HEK293 (cell line): ENCODE measurements around the gene ARL8A.

ENCODE experiments used
- CTCF ChIA-PET: fragments of 350-600 bp; formaldehyde crosslinking; extraction: SDS; loops from one replicate; lab custom pipeline; 2021; ENCODE audit warnings: antibody characterized with exemption; lab: Yijun Ruan, JAX
- POLR2A ChIA-PET: fragments of 300-600 bp; formaldehyde crosslinking; extraction: SDS; loops from one replicate; lab custom pipeline; 2020; ENCODE audit warnings: antibody characterized with exemption, inconsistent platforms; lab: Yijun Ruan, JAX
- H3K27ac ChIP-seq: fragments of 200-500 bp; sonication (Bioruptor generic); 2 replicates; pipeline ENCODE4 v1.5.1; 2014; ENCODE audit warnings: low read depth, low read length, control low read depth, inconsistent platforms; ENCODE audit errors: extremely low read depth
- H3K36me3 ChIP-seq, 2 experiments: fragments of 200-500 bp in 1 of 2; sonication (Bioruptor generic) in 1 of 2; 1 replicate in 1 of 2; 2 replicates in 1 of 2; pipeline ENCODE4 v1.5.1; 2014 to 2017; ENCODE audit warnings: inconsistent platforms in 2 of 2, low read length in 2 of 2; ENCODE audit not compliant: control insufficient read depth in 2 of 2, insufficient read depth in 1 of 2
- H3K4me1 ChIP-seq: fragments of 200-500 bp; sonication (Bioruptor generic); 2 replicates; pipeline ENCODE4 v1.5.1; 2014; ENCODE audit warnings: mild to moderate bottlenecking, low read length, inconsistent platforms; ENCODE audit not compliant: control insufficient read depth, insufficient read depth
- H3K4me3 ChIP-seq: 2 replicates; pipeline ENCODE4 v1.5.1; 2011; ENCODE audit warnings: low read depth, mild to moderate bottlenecking, control low read depth, low read length, moderate library complexity
- H3K9me3 ChIP-seq: fragments of 200-500 bp; sonication (Bioruptor generic); 2 replicates; pipeline ENCODE4 v1.5.1; 2014; ENCODE audit warnings: low read depth, low read length, inconsistent platforms; ENCODE audit not compliant: control insufficient read depth, insufficient read depth
- BCL11A ChIP-seq: fragments of 450-650 bp; formaldehyde crosslinking; IDR thresholded peaks from 2 replicates; pipeline ENCODE4 v1.5.1; 2016; ENCODE audit warnings: low read depth, missing biosample characterization, missing genetic modification characterization
- BCL11B ChIP-seq: fragments of 450-650 bp; formaldehyde crosslinking; IDR thresholded peaks from 2 replicates; pipeline ENCODE4 v1.5.1; 2016; ENCODE audit warnings: low read depth, missing biosample characterization, missing genetic modification characterization
- MEIS1 ChIP-seq: sonication (generic); formaldehyde crosslinking; IDR thresholded peaks from 2 replicates; pipeline ENCODE4 v1.8.1; 2022; ENCODE audit warnings: missing genetic modification reagents, mild to moderate bottlenecking, borderline replicate concordance
- MZF1 ChIP-seq: fragments of 450-650 bp; formaldehyde crosslinking; IDR thresholded peaks from 2 replicates; pipeline ENCODE4 v1.5.1; 2017; ENCODE audit warnings: missing biosample characterization, missing genetic modification characterization, borderline replicate concordance
- WT1 ChIP-seq: fragments of 450-650 bp; formaldehyde crosslinking; IDR thresholded peaks from 2 replicates; pipeline ENCODE4 v1.5.1; 2016; ENCODE audit warnings: missing biosample characterization, missing genetic modification characterization
- YY1 ChIP-seq: fragments of 450-650 bp; formaldehyde crosslinking; IDR thresholded peaks from 2 replicates; pipeline ENCODE4 v1.5.1; 2018; ENCODE audit warnings: missing biosample characterization, missing genetic modification characterization
- ZBTB20 ChIP-seq: fragments of 450-650 bp; formaldehyde crosslinking; IDR thresholded peaks from 2 replicates; pipeline ENCODE4 v1.5.1; 2016; ENCODE audit warnings: missing biosample characterization, missing genetic modification characterization
- ZBTB21 ChIP-seq: fragments of 450-650 bp; formaldehyde crosslinking; IDR thresholded peaks from 2 replicates; pipeline ENCODE4 v1.5.1; 2017; ENCODE audit warnings: missing biosample characterization, missing genetic modification characterization
- ZFHX2 ChIP-seq: fragments of 450-650 bp; formaldehyde crosslinking; conservative IDR thresholded peaks from 2 replicates; pipeline ENCODE4 v1.5.1; 2016; ENCODE audit warnings: missing biosample characterization, missing genetic modification characterization
- ZIC2 ChIP-seq: fragments of 450-650 bp; formaldehyde crosslinking; IDR thresholded peaks from 2 replicates; pipeline ENCODE4 v1.5.1; 2016; ENCODE audit warnings: missing biosample characterization, missing genetic modification characterization
- ZNF239 ChIP-seq: fragments of 450-650 bp; formaldehyde crosslinking; IDR thresholded peaks from 2 replicates; pipeline ENCODE4 v1.5.1; 2016; ENCODE audit warnings: missing biosample characterization, missing genetic modification characterization
- ZNF335 ChIP-seq: fragments of 450-650 bp; formaldehyde crosslinking; conservative IDR thresholded peaks from 2 replicates; pipeline ENCODE4 v1.5.1; 2016; ENCODE audit warnings: missing biosample characterization, missing genetic modification characterization
- ZNF48 ChIP-seq: fragments of 450-650 bp; formaldehyde crosslinking; IDR thresholded peaks from 2 replicates; pipeline ENCODE4 v1.5.1; 2016; ENCODE audit warnings: missing biosample characterization, missing genetic modification characterization
- ZNF521 ChIP-seq: fragments of 450-650 bp; formaldehyde crosslinking; IDR thresholded peaks from 2 replicates; pipeline ENCODE4 v1.5.1; 2017; ENCODE audit warnings: missing biosample characterization, mild to moderate bottlenecking, missing genetic modification characterization
- ZNF560 ChIP-seq: fragments of 450-650 bp; formaldehyde crosslinking; IDR thresholded peaks from 2 replicates; pipeline ENCODE4 v1.5.1; 2017; ENCODE audit warnings: missing biosample characterization, missing genetic modification characterization, borderline replicate concordance
- ZNF621 ChIP-seq: fragments of 450-650 bp; formaldehyde crosslinking; IDR thresholded peaks from 2 replicates; pipeline ENCODE4 v1.5.1; 2017; ENCODE audit warnings: missing biosample characterization, missing genetic modification characterization
- ZNF639 ChIP-seq: fragments of 450-650 bp; formaldehyde crosslinking; IDR thresholded peaks from 2 replicates; pipeline ENCODE4 v1.5.1; 2016; ENCODE audit warnings: missing biosample characterization, missing genetic modification characterization
- TF ChIP-seq, protein P1 (sequence below): fragments of 450-650 bp; formaldehyde crosslinking; IDR thresholded peaks from 2 replicates; pipeline ENCODE4 v1.5.1; 2016; ENCODE audit warnings: missing biosample characterization, missing genetic modification characterization, borderline replicate concordance
- TF ChIP-seq, protein P2 (sequence below): fragments of 450-650 bp; formaldehyde crosslinking; IDR thresholded peaks from 2 replicates; pipeline ENCODE4 v1.5.1; 2016; ENCODE audit warnings: missing biosample characterization, missing genetic modification characterization
- TF ChIP-seq, protein P3 (sequence below): fragments of 450-650 bp; formaldehyde crosslinking; IDR thresholded peaks from 2 replicates; pipeline ENCODE4 v1.5.1; 2016; ENCODE audit warnings: missing biosample characterization, missing genetic modification characterization
- TF ChIP-seq, protein P4 (sequence below): fragments of 450-650 bp; formaldehyde crosslinking; IDR thresholded peaks from 2 replicates; pipeline ENCODE4 v1.5.1; 2017; ENCODE audit warnings: missing biosample characterization, missing genetic modification characterization

Gene ARL8A

GRCh38 chr1:202156590-202156989, 12.1 kb upstream of the ARL8A start:
- no peaks in the 10 kb centered on the region for H3K9me3 ChIP-seq
- CTCF ChIA-PET = interaction anchor here (0.7 to 3.8 kb wide), 4 partner anchors 21 to 194 kb away, joined by 3 to 20 read pairs (median 4); no protein-coding TSS in a partner anchor
- no peak overlapping the region for H3K27ac ChIP-seq
- no peaks in the 10 kb centered on the region for H3K36me3 ChIP-seq
- H3K4me3 ChIP-seq = no peak overlapping the region
- POLR2A ChIA-PET = no interaction called here
- TF ChIP-seq ZNF560 (tag by site-specific recombination) (no peak), ZFHX2 (tag by site-specific recombination) (no peak), ZIC2 (tag by site-specific recombination) (peak; percentile 67)
- no peaks in the 10 kb centered on the region; the same call in 1 of the 2 replicates for H3K4me1 ChIP-seq

DNA sequence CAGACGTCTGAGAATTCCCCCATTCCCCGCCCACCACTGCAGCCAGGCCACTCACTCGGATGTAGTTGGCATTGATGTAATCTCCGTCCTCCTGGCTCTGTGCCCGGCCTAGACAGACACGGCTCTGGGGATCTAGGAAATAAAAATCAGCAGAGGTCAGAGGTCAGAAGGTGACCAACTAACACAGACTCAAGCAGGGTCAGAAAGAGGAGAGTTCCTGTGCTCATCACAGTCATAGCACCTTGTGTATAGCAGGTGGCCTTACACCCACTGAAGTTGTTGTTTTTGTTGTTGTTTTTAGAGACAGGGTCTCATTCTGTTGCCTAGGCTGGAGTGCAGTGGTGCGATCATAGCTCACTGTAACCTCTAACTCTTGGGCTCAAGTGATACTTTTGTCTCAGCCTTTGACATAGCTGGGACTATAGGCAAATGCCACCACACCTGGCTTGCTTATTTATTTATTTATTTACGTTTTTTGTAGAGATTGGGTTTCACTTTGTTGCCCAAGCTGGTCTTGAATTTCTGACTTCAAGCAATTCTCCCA, 11.0 kb upstream of the ARL8A start:
- Histone ChIP-seq H3K36me3 (no peaks in the 10 kb centered on the region), H3K4me3 (no peak overlapping the region), H3K27ac (no peak overlapping the region), H3K4me1 (no peaks in the 10 kb centered on the region; the same call in 1 of the 2 replicates), H3K9me3 (no peaks in the 10 kb centered on the region)
- ChIA-PET POLR2A (interaction anchor here (1.3 to 1.6 kb wide), 2 partner anchors 11 to 186 kb away, joined by 3 to 8 read pairs; partner anchors contain the start of genes ARL8A and UBE2T), CTCF (interaction anchor here (0.7 to 3.8 kb wide), 19 partner anchors 7 to 193 kb away, joined by 3 to 20 read pairs (median 5); partner anchors contain the start of genes ARL8A, LGR6 and UBE2T)
- TF ChIP-seq ZNF621 (tag by site-specific recombination) (no peak), ZNF639 (no peak), YY1 (no peak), ZIC2 (tag by site-specific recombination) (no peak), ZNF48 (no peak), WT1 (tag by site-specific recombination) (no peak), ZNF335 (tag by site-specific recombination) (peak; percentile 6; the same call in 1 of the 2 replicates), MEIS1 (CRISPR knock-in tag) (no peak), ZNF239 (tag by site-specific recombination) (no peak), BCL11B (tag by site-specific recombination) (0 out of 2 replicates have a peak, but pooled peaks have one; percentile 36), ZBTB20 (tag by site-specific recombination) (no peak), BCL11A (tag by site-specific recombination) (0 out of 2 replicates have a peak, but pooled peaks have one; percentile 36), MZF1 (peak; percentile 67; the same call in 1 of the 2 replicates), ZNF521 (tag by site-specific recombination) (no peak), ZBTB21 (tag by site-specific recombination) (no peak)
- TF ChIP-seq, protein P1, sequence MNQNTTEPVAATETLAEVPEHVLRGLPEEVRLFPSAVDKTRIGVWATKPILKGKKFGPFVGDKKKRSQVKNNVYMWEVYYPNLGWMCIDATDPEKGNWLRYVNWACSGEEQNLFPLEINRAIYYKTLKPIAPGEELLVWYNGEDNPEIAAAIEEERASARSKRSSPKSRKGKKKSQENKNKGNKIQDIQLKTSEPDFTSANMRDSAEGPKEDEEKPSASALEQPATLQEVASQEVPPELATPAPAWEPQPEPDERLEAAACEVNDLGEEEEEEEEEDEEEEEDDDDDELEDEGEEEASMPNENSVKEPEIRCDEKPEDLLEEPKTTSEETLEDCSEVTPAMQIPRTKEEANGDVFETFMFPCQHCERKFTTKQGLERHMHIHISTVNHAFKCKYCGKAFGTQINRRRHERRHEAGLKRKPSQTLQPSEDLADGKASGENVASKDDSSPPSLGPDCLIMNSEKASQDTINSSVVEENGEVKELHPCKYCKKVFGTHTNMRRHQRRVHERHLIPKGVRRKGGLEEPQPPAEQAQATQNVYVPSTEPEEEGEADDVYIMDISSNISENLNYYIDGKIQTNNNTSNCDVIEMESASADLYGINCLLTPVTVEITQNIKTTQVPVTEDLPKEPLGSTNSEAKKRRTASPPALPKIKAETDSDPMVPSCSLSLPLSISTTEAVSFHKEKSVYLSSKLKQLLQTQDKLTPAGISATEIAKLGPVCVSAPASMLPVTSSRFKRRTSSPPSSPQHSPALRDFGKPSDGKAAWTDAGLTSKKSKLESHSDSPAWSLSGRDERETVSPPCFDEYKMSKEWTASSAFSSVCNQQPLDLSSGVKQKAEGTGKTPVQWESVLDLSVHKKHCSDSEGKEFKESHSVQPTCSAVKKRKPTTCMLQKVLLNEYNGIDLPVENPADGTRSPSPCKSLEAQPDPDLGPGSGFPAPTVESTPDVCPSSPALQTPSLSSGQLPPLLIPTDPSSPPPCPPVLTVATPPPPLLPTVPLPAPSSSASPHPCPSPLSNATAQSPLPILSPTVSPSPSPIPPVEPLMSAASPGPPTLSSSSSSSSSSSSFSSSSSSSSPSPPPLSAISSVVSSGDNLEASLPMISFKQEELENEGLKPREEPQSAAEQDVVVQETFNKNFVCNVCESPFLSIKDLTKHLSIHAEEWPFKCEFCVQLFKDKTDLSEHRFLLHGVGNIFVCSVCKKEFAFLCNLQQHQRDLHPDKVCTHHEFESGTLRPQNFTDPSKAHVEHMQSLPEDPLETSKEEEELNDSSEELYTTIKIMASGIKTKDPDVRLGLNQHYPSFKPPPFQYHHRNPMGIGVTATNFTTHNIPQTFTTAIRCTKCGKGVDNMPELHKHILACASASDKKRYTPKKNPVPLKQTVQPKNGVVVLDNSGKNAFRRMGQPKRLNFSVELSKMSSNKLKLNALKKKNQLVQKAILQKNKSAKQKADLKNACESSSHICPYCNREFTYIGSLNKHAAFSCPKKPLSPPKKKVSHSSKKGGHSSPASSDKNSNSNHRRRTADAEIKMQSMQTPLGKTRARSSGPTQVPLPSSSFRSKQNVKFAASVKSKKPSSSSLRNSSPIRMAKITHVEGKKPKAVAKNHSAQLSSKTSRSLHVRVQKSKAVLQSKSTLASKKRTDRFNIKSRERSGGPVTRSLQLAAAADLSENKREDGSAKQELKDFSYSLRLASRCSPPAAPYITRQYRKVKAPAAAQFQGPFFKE (tag by site-specific recombination) = no peak
- TF ChIP-seq, protein P2, sequence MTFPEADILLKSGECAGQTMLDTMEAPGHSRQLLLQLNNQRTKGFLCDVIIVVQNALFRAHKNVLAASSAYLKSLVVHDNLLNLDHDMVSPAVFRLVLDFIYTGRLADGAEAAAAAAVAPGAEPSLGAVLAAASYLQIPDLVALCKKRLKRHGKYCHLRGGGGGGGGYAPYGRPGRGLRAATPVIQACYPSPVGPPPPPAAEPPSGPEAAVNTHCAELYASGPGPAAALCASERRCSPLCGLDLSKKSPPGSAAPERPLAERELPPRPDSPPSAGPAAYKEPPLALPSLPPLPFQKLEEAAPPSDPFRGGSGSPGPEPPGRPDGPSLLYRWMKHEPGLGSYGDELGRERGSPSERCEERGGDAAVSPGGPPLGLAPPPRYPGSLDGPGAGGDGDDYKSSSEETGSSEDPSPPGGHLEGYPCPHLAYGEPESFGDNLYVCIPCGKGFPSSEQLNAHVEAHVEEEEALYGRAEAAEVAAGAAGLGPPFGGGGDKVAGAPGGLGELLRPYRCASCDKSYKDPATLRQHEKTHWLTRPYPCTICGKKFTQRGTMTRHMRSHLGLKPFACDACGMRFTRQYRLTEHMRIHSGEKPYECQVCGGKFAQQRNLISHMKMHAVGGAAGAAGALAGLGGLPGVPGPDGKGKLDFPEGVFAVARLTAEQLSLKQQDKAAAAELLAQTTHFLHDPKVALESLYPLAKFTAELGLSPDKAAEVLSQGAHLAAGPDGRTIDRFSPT = no peak
- TF ChIP-seq, protein P3, sequence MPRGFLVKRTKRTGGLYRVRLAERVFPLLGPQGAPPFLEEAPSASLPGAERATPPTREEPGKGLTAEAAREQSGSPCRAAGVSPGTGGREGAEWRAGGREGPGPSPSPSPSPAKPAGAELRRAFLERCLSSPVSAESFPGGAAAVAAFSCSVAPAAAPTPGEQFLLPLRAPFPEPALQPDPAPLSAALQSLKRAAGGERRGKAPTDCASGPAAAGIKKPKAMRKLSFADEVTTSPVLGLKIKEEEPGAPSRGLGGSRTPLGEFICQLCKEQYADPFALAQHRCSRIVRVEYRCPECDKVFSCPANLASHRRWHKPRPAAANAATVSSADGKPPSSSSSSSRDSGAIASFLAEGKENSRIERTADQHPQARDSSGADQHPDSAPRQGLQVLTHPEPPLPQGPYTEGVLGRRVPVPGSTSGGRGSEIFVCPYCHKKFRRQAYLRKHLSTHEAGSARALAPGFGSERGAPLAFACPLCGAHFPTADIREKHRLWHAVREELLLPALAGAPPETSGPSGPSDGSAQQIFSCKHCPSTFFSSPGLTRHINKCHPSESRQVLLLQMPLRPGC (tag by site-specific recombination) = 0 out of 2 replicates have a peak, but pooled peaks have one; percentile 8
- TF ChIP-seq, protein P4, sequence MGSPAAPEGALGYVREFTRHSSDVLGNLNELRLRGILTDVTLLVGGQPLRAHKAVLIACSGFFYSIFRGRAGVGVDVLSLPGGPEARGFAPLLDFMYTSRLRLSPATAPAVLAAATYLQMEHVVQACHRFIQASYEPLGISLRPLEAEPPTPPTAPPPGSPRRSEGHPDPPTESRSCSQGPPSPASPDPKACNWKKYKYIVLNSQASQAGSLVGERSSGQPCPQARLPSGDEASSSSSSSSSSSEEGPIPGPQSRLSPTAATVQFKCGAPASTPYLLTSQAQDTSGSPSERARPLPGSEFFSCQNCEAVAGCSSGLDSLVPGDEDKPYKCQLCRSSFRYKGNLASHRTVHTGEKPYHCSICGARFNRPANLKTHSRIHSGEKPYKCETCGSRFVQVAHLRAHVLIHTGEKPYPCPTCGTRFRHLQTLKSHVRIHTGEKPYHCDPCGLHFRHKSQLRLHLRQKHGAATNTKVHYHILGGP (tag by site-specific recombination) = peak; percentile 67
